T-helper 2 cell treated with Interferon-gamma antibody and Interleukin-4, amounts not matched to agents 5 μg/mL and 100 μg/mL, for 36 hours (primary cell): ENCODE measurements around the gene HRAS.

Source experiments
- DNase-seq: peaks from one replicate; pipeline ENCODE4 v3.0.0; 2021; ENCODE audit warnings: low spot score
- H3K27ac Mint-ChIP-seq: one replicate; pipeline ENCODE4 v1.8.0; 2021; ENCODE audit warnings: mild to moderate bottlenecking, mixed read lengths
- H3K27me3 Mint-ChIP-seq: one replicate; pipeline ENCODE4 v1.8.0; 2021; ENCODE audit warnings: low read depth, mixed read lengths
- H3K36me3 Mint-ChIP-seq: one replicate; pipeline ENCODE4 v1.8.0; 2021; ENCODE audit warnings: low read depth, mixed read lengths
- H3K4me1 Mint-ChIP-seq: one replicate; pipeline ENCODE4 v1.8.0; 2021; ENCODE audit warnings: low read depth, mixed read lengths
- H3K4me3 Mint-ChIP-seq: one replicate; pipeline ENCODE4 v1.8.0; 2022; ENCODE audit warnings: mild to moderate bottlenecking, moderate library complexity, mixed read lengths
- H3K9me3 Mint-ChIP-seq: one replicate; pipeline ENCODE4 v1.8.0; 2021; ENCODE audit warnings: mixed read lengths

Gene HRAS

GRCh38 chr11:537622-538430 lies 2.5 kb upstream of the HRAS start:
- Mint-ChIP-seq H3K27ac (no peak overlapping the region), H3K36me3 (no peaks in the 10 kb centered on the region), H3K4me1 (peaks cover 6% of the 10 kb centered on the region), H3K4me3 (peak overlapping the region; percentile 51), H3K27me3 (no peaks in the 10 kb centered on the region), H3K9me3 (no peaks in the 10 kb centered on the region)
- DNase-seq: no peak

- no peaks in the 10 kb centered on the region for H3K9me3 Mint-ChIP-seq
- DNase-seq: peak; percentile 88
- H3K4me3 Mint-ChIP-seq: peak within 1 kb of the TSS; percentile 87
- peaks cover 3% of the 10 kb centered on the region for H3K36me3 Mint-ChIP-seq
- peak within 1 kb of the TSS; percentile 92 for H3K27ac Mint-ChIP-seq
- no peaks in the 10 kb centered on the region for H3K27me3 Mint-ChIP-seq
- H3K4me1 Mint-ChIP-seq: peaks cover 6% of the 10 kb centered on the region
These were observed 1.7 kb upstream of the HRAS start, which contains the start of gene LRRC56 for GRCh38 chr11:536841-537621. Gene LRRC56 (plus strand): TSS chr11:537527. CDS start chr11:540685, 3,158 bp downstream.

- Mint-ChIP-seq H3K27ac (no peak overlapping the region), H3K27me3 (no peaks in the 10 kb centered on the region), H3K9me3 (no peaks in the 10 kb centered on the region), H3K4me1 (peaks cover 6% of the 10 kb centered on the region), H3K4me3 (no peak overlapping the region), H3K36me3 (peaks cover 7% of the 10 kb centered on the region)
- DNase-seq: no peak
These were observed 212 bp downstream of the HRAS start for GRCh38 chr11:535210-535518.

- peaks cover 6% of the 10 kb centered on the region for H3K4me1 Mint-ChIP-seq
- no peak for DNase-seq
- peaks cover 7% of the 10 kb centered on the region for H3K36me3 Mint-ChIP-seq
- H3K27me3 Mint-ChIP-seq: no peaks in the 10 kb centered on the region
- H3K9me3 Mint-ChIP-seq: no peaks in the 10 kb centered on the region
- no peak overlapping the region for H3K27ac Mint-ChIP-seq
- H3K4me3 Mint-ChIP-seq: peak overlapping the region; percentile 71
These were observed 773 bp downstream of the HRAS start for GRCh38 chr11:534396-535209.

GRCh38 chr11:533586-534395 lies 1.6 kb downstream of the HRAS start:
- H3K9me3 Mint-ChIP-seq: no peaks in the 10 kb centered on the region
- H3K36me3 Mint-ChIP-seq: peaks cover 7% of the 10 kb centered on the region
- H3K27me3 Mint-ChIP-seq: no peaks in the 10 kb centered on the region
- peak overlapping the region; percentile 71 for H3K4me3 Mint-ChIP-seq
- no peak for DNase-seq
- H3K4me1 Mint-ChIP-seq: peaks cover 6% of the 10 kb centered on the region
- no peak overlapping the region for H3K27ac Mint-ChIP-seq

GRCh38 chr11:532986-533585 lies 2.3 kb downstream of the HRAS start:
- H3K4me3 Mint-ChIP-seq: no peak overlapping the region
- no peak overlapping the region for H3K27ac Mint-ChIP-seq
- DNase-seq: no peak
- peaks cover 5% of the 10 kb centered on the region for H3K4me1 Mint-ChIP-seq
- H3K27me3 Mint-ChIP-seq: no peaks in the 10 kb centered on the region
- peaks cover 7% of the 10 kb centered on the region for H3K36me3 Mint-ChIP-seq
- H3K9me3 Mint-ChIP-seq: no peaks in the 10 kb centered on the region

- no peaks in the 10 kb centered on the region for H3K27me3 Mint-ChIP-seq
- H3K4me1 Mint-ChIP-seq: peaks cover 3% of the 10 kb centered on the region
- H3K27ac Mint-ChIP-seq: no peak overlapping the region
- peaks cover 7% of the 10 kb centered on the region for H3K36me3 Mint-ChIP-seq
- no peaks in the 10 kb centered on the region for H3K9me3 Mint-ChIP-seq
- no peak overlapping the region for H3K4me3 Mint-ChIP-seq
- DNase-seq: no peak
These were observed 2.8 kb downstream of the HRAS start for GRCh38 chr11:532527-532985.

GRCh38 chr11:531919-532526 lies 3.4 kb downstream of the HRAS start:
- Mint-ChIP-seq H3K9me3 (no peaks in the 10 kb centered on the region), H3K27me3 (no peaks in the 10 kb centered on the region), H3K36me3 (peaks cover 7% of the 10 kb centered on the region), H3K4me3 (no peak overlapping the region), H3K4me1 (peaks cover 3% of the 10 kb centered on the region), H3K27ac (no peak overlapping the region)
- no peak for DNase-seq

GRCh38 chr11:530960-531831 lies 4.2 kb downstream of the HRAS start:
- no peak overlapping the region for H3K4me3 Mint-ChIP-seq
- no peaks in the 10 kb centered on the region for H3K27me3 Mint-ChIP-seq
- no peak for DNase-seq
- H3K4me1 Mint-ChIP-seq: peaks cover 2% of the 10 kb centered on the region
- H3K36me3 Mint-ChIP-seq: peaks cover 7% of the 10 kb centered on the region
- H3K27ac Mint-ChIP-seq: no peak overlapping the region
- no peaks in the 10 kb centered on the region for H3K9me3 Mint-ChIP-seq

GRCh38 chr11:529728-530411 lies 5.5 kb downstream of the HRAS start:
- Mint-ChIP-seq H3K27me3 (no peaks in the 10 kb centered on the region), H3K27ac (no peak overlapping the region), H3K9me3 (no peaks in the 10 kb centered on the region)

GRCh38 chr11:528815-529727 lies 6.3 kb downstream of the HRAS start:
- H3K4me3 Mint-ChIP-seq: no peak overlapping the region
- no peak overlapping the region for H3K27ac Mint-ChIP-seq
- no peaks in the 10 kb centered on the region for H3K9me3 Mint-ChIP-seq
- H3K27me3 Mint-ChIP-seq: no peaks in the 10 kb centered on the region
- DNase-seq: no peak
- H3K4me1 Mint-ChIP-seq: no peaks in the 10 kb centered on the region
- H3K36me3 Mint-ChIP-seq: peaks cover 7% of the 10 kb centered on the region

More at GRCh38 chr11:529728-530411, 5.5 kb downstream of the HRAS start:
- no peak for DNase-seq
- Mint-ChIP-seq H3K4me1 (no peaks in the 10 kb centered on the region), H3K36me3 (peaks cover 7% of the 10 kb centered on the region), H3K4me3 (no peak overlapping the region)
